D721Med (cell line): ENCODE data around the gene TNFRSF14.

Experiments used
- DNase-seq: peaks from one replicate; pipeline ENCODE4 v3.0.0; 2011; ENCODE audit warnings: low spot score; ENCODE audit not compliant: insufficient read length
- FAIRE-seq: peaks from 2 replicates; lab custom pipeline; 2011; peaks lifted over from hg19 to GRCh38; lab: Jason Lieb, UNC
- CTCF ChIP-seq: IDR thresholded peaks from 2 replicates; pipeline ENCODE4 v1.5.1; 2012; ENCODE audit warnings: mild to moderate bottlenecking, control low read depth; ENCODE audit not compliant: insufficient read depth; ENCODE audit errors: missing control alignments

TNFRSF14 gene

DNA sequence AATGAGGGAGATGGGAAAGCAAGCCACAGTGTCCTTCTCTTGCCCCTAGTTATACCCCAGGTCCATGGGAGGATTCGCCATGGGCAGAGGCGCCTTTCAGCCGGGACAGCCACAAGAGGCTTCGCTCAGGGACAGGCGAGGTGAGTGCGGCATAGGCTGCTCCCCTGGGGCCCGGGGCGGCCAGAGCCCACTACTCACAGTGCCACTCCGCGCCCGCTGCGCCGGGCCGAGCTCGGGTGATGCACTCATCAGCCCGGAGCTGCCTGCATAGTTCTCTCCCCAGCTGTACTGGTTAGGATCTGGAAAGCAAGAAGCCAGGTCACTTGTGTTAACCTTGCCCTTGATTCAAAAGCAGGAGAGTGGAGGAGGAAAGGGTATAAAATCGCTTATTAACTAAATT, 38.2 kb upstream of the TNFRSF14 start:
- TF ChIP-seq CTCF = no peak
- no peak for DNase-seq
- FAIRE-seq = no peak

- TF ChIP-seq CTCF = no peak
- FAIRE-seq (no peak), DNase-seq (no peak)
Observed at GRCh38 chr1:2518528-2518927, 37.6 kb upstream of the TNFRSF14 start.

- DNase-seq (no peak), FAIRE-seq (no peak)
- no peak for TF ChIP-seq CTCF
Observed at GRCh38 chr1:2519029-2519685, 37.0 kb upstream of the TNFRSF14 start.

- FAIRE-seq = no peak
- DNase-seq = no peak
Observed at GRCh38 chr1:2519729-2520128, 36.4 kb upstream of the TNFRSF14 start.

DNA sequence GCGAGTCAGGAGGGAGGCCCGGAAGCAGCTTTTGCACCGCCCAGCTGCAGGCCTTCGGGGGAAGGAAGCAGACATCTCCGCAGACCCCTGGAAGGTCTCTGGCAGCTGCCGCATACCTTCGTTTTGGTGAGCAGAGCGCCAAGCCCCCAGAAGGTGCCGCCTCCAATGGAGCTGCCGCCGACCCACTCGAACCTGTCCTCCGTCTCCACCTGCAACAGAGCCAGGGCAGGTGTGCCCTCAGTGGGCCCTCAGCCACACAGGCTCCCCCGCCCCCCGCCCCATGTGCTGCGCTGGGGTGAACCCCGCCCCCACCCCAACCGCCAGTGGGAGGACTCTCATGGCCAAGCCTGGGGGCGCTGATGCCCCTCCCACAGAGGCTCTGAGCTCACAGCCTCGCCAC, 36.0 kb upstream of the TNFRSF14 start:
- TF ChIP-seq CTCF = no peak
- no peak for DNase-seq
- no peak for FAIRE-seq

More at GRCh38 chr1:2519729-2520128, 36.4 kb upstream of the TNFRSF14 start:
- no peak for TF ChIP-seq CTCF

- FAIRE-seq = no peak
- TF ChIP-seq CTCF = no peak
- no peak for DNase-seq
Observed at GRCh38 chr1:2520806-2521205, 35.4 kb upstream of the TNFRSF14 start.

- TF ChIP-seq CTCF = no peak
- no peak for DNase-seq
- FAIRE-seq = no peak
Observed at GRCh38 chr1:2522230-2522629, 33.9 kb upstream of the TNFRSF14 start.
